Erythroblast (primary cell): ENCODE results near the gene AREL1.

Source experiments
- GATA1 ChIP-seq: IDR thresholded peaks from 2 replicates; pipeline ENCODE4 v1.6.1; 2011; ENCODE audit warnings: low read depth, mild to moderate bottlenecking, control low read depth, low read length, moderate library complexity
- POLR2A ChIP-seq: IDR thresholded peaks from 2 replicates; pipeline ENCODE4 v1.6.1; 2011; ENCODE audit warnings: mild to moderate bottlenecking, low read length

- TF ChIP-seq POLR2A (peak; percentile 20), GATA1 (no peak)
Measured at GRCh38 chr14:74619672-74620131, 93.2 kb downstream of the AREL1 start.
